ENCODE data around the gene RANBP3L. TPM values are rescaled to one million over a fixed set of nuclear protein-coding genes. Genes with fewer than 3 reads are reported as not detected.
"Not testable (repeated sequence)": the region's sequence is repeated elsewhere in the genome, so short reads cannot be mapped to it uniquely, and the experiment has no call there.

Gene RANBP3L
- polyA plus RNA-seq, 3 donors = 5.5 to 9.0 (median 5.6) TPM

DNA sequence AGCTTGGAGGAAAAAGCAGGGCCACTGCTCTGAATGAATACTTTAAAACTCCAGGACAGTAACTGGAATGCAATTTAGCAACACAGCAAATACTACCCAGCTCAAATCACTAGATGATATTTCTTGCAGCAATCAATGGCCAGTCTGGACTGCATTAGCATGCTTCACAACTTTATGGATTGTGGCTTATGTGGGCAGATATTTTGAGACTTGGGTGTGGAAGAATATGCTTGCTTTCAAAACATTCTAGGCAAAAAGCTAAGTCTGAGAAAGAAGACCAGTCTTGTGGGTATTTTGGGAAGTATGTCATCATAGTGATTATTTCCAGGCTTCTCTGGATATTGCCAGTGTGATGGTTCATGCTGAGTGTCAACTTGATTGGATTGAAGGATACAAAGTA is 3.1 kb downstream of the RANBP3L start:
- no peak for DNase-seq

DNA sequence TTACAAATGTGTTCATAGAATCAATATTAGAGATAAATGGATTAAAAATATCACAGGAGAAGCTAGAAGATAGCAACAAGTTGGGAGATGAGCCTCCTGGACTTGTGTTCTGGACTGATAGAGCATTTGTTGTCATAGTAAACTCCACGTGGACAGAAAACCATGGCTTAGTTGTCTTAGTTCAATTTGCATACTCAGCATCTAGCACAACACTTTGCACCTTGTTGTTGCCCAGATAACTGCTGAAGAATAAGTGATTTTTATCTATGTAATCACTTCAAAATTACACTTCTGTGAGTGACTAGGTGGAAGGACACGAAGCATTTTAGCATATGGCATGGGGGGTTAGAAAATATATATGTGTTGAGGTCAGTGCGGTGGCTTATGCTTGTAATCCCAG is 4.0 kb downstream of the RANBP3L start:
- DNase-seq = no peak

DNA sequence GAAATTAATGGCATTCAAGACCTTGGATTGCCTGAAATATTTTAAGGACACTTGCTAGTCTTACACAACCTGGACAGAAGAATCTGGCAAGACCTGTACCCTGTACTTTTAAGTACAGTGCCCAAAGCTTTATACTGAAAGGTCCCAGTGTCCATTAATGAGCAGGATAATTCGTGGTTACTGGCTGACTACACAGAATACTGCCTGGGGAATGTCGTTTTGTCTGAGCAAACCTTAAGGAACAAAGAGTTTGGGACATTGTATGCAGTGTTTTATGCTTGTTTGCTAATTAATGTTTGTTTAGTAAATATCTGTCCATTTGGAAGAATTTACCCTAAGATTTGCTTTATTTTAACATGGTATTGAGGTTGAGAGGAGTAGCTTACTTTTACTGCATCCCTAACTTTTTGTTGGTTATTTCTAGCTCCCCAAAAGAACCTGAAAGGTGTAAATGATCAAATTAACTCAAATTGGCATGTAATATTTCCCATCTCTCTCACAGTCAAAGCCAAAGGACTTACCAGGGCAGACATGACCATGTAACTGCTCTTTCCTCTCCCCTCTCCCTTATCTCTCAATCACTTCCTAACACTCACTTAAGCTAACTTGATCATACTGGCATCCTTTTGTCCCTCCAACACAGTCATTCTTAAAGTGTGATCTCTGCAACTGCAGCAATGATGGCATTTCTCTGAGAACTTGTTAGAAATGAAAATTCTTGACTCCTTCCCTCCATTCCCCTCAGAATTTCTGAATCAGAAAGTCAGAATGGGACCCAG is 15.7 kb downstream of the RANBP3L start:
- no peak for DNase-seq

DNA sequence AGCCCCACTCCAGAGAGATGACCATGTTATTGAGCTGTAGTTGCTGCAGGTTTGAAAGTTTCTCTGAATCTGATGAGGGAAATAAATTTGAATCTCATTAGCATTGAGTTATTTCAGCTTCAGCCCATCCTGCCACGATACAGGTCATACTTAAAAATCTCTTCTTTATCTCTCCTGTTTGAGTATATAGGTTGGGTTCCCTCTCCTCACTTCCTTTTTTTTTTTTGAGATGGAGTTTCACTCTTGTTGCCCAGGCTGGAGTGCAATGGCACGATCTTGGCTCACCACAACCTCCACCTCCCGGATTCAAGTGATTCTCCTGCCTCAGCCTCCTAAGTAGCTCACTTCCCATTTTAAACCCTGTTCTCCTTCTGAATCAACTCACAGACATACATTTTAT is 17.9 kb downstream of the RANBP3L start:
- not testable (repeated sequence) for DNase-seq

DNA sequence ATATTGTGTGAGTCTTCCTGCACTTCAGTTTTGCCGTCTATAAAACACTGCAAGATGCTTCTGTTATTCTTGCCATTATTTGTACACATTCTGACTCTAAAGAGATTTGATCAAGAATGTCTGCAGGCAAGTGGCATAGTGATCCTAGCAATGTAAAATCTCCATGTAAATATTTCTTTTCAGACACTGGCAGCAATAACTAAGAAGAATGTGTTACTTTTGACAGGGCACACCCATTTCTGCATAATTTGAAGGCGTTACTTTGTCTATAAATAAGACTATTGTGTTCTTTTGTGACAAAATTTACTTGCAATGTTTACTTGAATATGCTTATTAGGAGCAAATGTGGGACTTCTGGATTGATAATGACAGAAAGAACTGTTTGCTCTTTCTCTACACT is 20.1 kb downstream of the RANBP3L start:
- no peak for DNase-seq

DNA sequence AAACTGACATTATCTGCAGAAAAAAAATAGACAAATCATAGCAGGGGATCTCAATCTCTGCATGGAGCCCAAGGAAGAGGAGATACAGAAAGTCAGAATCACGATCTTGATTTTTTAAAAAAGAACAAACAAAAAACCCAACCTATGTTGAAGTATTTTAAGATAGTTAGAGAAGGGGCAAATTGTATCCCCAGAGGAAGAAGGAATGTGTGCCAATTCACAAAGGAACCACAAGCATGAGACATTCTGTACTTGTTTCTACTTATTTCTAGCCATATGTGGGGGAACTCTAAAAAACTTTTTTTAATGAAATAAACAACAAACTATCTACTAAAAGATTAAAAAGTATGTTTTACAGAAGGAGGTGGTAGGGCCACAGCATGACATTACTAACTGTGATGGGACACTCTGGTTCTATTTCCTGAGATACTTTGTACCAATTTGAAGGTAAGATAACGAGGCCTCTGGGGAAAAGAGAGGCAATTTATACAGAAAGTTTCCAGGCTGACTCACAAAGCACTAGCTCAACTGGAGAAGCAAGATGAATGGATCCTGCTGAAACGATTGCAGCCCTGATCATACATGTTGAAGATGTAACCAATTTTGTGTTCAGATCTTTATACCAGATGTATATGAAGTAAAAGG is 22.5 kb downstream of the RANBP3L start:
- DNase-seq = no peak

DNA sequence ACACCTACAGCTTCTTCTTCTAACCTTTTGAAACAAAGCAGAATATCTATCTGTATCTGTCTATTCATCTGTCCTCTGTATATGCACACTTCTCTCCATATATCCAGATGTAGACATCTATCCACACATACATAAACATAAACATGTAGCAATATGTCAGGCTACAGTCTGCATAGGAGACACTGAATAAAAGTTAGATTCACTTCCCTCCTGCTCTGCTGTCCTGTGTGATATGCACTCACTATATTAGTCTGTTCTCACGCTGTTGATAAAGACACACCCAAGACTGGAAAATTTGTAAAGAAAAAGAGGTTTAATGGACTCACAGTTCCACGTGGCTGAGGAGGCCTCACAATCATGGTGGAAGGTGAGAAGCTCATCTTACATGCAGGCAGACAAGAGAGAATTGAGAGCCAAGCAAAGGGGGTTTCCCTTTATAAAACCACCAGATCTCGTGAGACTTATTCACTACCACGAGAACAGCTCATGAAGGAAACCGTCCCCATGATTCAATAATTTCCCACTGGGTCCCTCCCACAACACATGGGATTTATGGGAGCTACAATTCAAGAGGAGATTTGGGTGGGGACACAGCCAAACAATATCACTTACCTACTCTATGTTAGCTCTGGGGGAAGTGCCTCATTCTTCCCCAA is 24.1 kb downstream of the RANBP3L start:
- no peak for DNase-seq

DNA sequence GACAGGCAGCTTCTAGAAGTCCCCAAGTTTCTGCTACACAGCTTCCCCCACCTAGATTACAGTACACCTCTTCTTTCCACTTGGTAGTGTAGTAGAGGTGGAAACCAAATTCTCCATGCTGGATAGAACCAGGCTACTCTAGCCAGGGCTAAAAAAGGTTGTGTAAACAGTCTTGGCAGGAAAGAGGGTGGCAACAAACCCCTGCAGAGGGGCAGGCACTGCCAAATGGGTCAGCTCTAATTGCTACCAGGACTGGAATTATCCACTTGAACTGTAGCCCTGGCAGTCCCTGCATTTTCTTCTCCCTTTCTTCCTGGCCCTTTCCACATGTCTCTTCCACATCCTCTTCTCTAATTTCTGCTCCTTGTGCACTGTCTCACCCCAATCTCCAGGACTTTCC is 24.8 kb downstream of the RANBP3L start:
- no peak for DNase-seq

DNA sequence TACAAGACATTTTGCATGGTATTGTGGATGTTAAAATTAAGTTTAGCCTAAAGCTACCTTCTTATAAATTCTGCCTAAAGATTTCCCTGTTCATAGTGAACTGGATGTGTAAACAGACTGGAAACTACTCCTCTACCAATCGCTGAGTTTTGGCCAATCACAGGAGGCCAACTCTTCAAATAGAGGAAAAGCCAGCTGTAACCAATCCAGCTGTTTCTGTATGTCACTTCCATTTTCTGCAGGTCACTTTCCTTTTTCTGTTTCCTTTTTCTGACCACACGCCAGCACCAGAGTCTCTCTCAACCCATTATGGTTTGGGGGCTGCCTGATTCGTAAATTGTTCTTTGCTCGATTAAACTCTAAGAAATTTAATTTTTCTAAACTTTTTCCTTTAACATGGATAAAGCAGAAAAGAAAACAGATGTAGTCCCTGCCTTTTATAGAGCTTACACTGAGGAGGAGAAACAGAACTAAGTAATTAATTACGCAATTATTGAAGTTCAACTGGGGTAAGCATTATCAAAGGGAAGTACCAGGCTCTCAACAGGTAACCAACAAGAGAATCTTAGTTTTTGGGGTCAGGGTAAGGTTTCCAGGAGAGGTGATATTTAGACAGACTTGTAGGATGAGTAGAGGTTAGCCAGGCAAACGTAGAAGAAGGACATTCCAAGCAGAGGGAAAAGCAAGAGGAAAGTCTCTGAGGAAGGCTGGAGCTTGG is 27.7 kb downstream of the RANBP3L start:
- DNase-seq = no peak

DNA sequence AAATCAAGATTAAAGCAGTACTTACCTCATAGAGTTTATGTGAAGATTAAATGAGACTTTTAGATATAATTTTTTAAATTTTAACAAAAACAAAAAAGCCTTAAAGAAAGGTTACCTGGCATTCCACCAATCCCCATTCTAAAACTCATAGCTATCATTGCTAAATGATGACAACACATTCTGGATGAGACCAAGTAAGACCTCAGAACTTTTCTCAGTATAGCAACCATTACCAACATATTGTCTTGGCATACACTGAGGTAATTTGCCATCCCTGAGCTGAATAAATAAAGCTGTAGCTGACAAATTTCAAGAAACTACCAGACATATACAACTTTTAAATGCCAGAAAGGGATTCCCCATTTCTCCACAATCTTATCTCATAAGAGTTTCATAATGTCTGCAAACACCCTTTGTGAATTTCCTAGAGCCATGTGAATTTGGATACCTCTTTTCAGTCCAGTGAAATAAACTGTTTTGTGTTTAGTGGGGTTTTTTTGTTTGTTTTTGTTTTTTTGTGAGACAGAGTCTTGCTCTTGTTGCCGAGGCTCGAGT is 29.5 kb downstream of the RANBP3L start:
- DNase-seq = no peak

DNA sequence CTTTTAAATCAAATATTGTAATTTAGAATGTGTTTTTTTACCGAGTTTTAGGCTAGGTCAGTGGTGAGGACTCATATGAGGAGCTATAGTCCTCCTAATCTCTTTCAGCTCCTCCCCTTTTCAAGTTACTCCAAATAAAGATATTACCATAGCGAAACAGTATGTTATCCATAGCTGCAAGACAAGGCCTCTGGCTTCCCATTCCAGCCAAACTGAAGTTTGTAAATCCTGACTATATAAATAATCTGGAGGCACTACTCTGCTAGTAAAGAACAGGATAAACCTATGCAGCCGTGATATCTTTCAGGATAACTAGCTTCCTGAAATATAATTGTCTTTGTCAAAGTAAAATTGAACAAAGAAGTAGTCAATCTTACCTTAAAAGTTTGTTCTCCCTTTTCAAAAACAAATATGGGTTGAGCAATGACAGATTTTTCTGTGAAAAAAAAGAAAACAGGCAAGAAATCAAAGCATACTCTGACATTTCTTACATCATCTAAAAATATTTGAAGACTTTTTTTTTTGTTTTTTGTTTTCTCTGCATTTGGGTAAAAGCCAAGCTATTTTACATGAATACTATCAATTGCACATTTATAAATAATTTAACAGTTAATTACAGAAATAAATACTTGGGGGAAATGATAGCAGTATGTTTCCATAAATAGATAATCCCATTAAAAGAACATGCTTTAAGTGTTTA is 30.7 kb downstream of the RANBP3L start:
- DNase-seq = no peak

DNA sequence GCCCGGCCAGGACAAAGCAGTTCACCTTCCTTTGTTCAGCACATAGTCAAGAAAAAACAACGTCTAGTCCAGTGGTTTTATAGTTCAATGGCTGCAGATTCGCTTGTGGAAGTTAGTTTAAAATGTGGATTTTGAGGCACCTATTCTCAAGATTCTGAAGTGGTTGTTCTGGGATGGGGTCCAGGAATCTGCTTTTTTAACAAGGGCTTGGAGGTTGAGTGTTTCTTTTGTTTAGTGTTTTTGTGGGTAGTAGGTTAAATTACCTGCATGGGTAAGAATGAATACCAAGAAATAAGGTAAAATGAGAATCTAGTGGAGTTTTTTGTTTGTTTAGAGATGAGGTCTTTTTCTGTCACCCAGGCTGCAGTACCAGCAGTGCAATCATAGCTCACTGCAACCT is 31.5 kb downstream of the RANBP3L start:
- DNase-seq = no peak

DNA sequence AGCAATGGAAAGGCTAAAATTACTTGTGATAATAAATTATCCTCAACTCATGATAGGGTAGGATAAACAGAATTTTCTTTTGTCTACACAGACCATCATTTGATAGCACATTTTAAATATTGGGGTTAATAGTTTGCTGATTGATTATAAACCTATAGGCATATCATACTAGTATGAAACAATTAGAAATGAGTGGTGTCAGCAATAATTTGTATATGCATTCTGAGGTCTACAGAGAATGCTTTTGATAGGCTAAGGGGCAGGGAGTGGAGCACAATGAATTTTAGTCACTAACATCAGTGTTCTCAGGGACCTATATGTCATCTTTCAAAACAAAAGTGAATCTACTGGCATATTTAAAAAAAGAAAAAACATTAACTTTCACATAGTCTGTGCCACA is 32.2 kb downstream of the RANBP3L start:
- no peak for DNase-seq

DNA sequence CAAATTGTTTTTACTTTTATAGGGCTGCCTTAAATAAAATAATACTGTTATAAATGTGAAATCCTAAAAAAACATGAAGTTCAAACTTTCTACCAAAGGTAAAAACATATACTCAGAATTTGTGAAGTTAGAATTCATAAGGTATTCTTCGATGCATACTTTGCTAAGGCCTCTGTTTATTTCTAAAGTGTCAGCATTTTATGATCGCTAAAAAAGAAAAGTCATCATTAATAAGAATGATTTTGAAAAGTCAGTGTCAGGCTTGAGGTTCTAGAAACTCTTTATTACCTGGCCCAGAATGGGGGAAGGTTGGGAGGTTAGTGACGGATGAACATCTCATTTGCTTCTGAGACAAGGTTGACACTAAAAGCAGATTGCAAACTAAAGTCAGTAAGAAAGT is 33.8 kb downstream of the RANBP3L start:
- no peak for DNase-seq

DNA sequence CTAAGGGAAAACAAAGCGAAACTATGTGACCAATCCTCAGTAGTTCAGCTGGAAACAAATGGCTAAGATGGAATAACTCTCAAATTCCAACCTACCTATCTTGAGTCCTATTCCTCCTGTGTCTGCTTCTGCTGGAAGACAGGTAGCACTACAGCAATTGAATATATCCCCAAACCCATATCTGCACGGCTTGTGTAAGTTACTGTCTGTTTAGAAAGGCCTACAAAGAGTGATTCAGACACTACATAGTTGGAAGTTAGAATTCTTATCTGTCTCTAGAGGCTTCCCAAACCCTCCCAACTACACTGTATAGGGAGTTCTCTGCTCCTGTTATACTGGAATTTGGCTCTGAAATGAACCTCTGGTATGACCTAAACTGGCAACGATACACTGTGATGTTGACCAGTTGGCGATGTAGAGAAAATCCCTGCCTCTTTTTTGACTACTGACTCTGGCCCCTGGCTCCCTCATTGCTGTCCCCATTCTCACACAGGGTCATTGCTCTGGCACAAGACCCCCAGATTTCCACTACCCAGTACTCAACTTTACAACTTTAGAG is 37.4 kb downstream of the RANBP3L start:
- DNase-seq = no peak

DNA sequence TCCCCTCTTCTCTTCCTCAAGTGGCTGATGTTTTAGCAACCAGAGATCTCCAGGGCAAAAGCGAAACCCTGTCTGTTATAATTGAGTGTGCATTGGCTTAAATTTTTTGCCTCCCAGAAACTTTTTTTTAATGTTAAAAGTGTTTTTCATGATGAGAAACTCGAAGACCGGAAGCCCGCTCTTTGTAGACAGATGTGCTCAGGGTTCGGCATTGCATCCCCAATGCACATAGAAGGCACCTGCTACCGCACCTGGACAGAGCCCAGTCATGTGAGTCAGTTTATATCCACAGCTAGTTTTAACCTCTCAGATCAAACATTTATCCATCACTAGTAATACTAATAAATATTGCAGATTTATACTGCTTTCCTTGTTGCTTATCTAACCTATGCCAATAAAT is 40.5 kb downstream of the RANBP3L start:
- no peak for DNase-seq

DNA sequence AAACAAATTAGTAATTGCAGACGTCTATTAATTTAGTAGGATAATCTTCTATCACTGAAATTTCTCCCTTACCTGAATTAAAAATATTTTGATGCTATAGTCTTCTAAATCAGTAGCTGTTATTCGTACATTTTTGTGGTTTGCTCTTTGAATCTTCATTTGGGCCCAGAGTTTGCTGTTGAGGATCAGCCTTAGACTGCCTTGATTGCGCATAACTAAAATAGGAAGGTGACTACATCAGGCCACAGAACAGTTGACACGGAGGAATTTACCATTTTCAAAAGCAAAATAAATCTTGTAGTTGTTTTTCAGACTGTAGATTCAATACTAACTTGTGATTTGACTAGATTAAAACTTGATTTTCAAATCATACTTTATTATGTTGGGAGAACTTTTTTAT is 48.1 kb downstream of the RANBP3L start:
- DNase-seq = no peak

DNA sequence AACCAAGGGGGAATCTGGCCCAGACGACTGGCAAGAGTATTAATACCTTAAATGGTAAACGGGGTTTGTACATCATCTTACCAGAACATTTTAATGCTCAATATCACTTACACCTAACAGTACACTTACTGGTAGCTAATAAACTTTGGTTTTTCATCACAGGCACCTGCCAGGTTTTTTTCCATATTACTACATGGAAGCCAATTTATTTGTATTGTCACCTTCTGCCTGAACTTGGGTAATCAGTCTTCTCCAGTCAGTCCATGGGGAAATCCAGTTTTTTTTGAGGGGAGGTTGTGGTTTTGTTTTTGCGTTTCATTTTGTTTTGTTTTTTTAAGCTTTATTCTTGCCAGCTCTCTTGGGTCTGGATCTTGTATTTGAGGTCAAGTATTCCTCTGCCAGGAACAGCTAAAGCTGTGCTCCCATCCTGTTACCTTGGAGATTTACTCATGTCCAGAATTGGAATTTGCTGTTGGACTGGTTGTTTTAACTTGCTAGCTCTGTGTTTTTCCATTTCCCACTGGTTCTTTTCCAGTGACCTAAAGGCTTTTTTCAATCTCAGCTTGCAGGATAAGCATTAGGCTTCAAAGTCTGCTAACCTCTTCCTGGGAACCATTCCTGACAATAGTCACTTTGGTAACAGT is 48.9 kb downstream of the RANBP3L start:
- DNase-seq = no peak

DNA sequence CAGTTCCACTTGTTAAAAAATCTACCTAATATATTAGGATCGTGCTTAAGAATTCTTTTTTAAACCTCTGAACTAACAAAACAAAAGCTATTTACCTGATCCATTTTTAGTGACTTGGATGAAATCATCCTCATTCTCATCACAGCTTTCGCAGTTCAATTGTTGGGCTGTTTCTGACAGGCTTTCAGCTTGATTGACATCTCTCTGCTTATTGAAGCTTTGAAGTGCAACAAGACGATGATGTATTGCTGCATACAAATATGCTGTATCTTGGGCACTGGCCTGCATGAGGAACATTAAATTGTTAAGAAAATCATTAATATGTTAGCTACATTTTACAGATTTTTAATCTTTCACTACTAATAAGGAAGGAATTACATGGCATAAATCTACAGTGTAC is 50.5 kb downstream of the RANBP3L start:
- DNase-seq = no peak

DNA sequence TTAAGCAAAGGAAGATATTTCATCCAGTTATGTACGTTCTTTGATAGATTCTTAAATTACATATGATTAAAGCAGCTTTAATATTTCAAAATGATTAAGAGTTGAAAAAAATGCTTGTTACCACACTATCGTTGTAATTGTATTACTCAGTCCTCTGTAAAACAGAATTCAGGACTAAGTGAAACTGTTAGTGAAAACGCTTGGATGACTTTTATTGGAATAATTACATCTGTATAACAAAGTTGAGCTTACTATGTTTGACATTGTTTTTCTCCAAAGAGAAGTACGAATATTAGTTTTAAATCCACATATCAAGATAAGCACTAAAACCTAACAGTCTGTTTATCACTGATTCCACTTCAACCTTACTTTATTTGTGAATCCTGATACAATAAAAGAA is 51.3 kb downstream of the RANBP3L start:
- DNase-seq = no peak

All from renal pelvis (tissue), 4 donors.